Measurements from ENCODE around the gene FANCC. TPM values are rescaled to one million over a fixed set of nuclear protein-coding genes. Genes with fewer than 3 reads are reported as not detected.

The FANCC gene
- total RNA-seq, 1 experiment from 2014 or later, result 19.4 TPM

- intact Hi-C loops (cut with micrococcal nuclease), result no loop called here
These were observed 192.7 kb downstream of the FANCC start for GRCh38 chr9:95124582-95125367.

More at GRCh38 chr9:95124582-95125367, 192.7 kb downstream of the FANCC start:
- RAD21 ChIA-PET (ENCODE audit: low non-redundant PET in 1 of 2, low total read pairs in 2 of 2, uncharacterized antibody in 2 of 2, unreplicated experiment in 2 of 2), result no interaction called here
- POLR2A ChIA-PET, result no interaction called here
- Histone ChIP-seq H3K4me3 (replicated peaks in 1 of 2; ENCODE audit: low read depth in 1 of 2, low read length in 2 of 2) (no peak overlapping the region), H3K27ac (ENCODE audit: low read depth, low read length) (no peak overlapping the region), H3K4me2 (ENCODE audit: low read length) (no peak overlapping the region), H3K9ac (ENCODE audit: low read length) (no peak overlapping the region), H3K79me2 (ENCODE audit: insufficient read depth, low read length) (no peaks in the 10 kb centered on the region), H3K9me2 (ENCODE audit: insufficient read depth) (no peaks in the 10 kb centered on the region), H4K20me1 (ENCODE audit: insufficient read depth) (no peaks in the 10 kb centered on the region), H3K4me1 (ENCODE audit: control insufficient read depth in 1 of 2, insufficient read depth in 2 of 2, low read length in 2 of 2) (no peaks in the 10 kb centered on the region), H3K27me3 (ENCODE audit: insufficient read depth, low read length) (no peaks in the 10 kb centered on the region), H3K36me3 (ENCODE audit: control insufficient read depth in 1 of 2, insufficient read depth in 2 of 2, low read length in 2 of 2) (no peaks in the 10 kb centered on the region), H2AFZ (ENCODE audit: low read depth, low read length, poor library complexity, severe bottlenecking) (no peak overlapping the region), H3K9me3 (ENCODE audit: control insufficient read depth in 1 of 2, insufficient read depth in 1 of 2, low read depth in 1 of 2, low read length in 2 of 2) (no peaks in the 10 kb centered on the region)
- DNase-seq (ENCODE audit: low read depth, low spot score) (no peak), ATAC-seq (no peak; the same call in 1 of the 2 replicates)
- CTCF ChIA-PET, result interaction anchor here (0.7 to 8.1 kb wide), 3 partner anchors 443 to 984 kb away, joined by 5 to 158 read pairs (median 8); no protein-coding TSS in a partner anchor
- TF ChIP-seq CEBPB (IDR thresholded peaks at IDR 0.05; ENCODE audit: low read depth) (no peak), CTCF (IDR thresholded peaks at IDR 0.05 in 2 of 3, conservative IDR thresholded peaks at IDR 0.05 in 1 of 3; ENCODE audit: borderline replicate concordance in 1 of 3, insufficient read depth in 1 of 3, low read depth in 2 of 3, low read length in 2 of 3) (peak; percentile 27 to 54 (median 40); a peak in 5 of 6 replicates)
- BruUV-seq (replicated peaks), result no TSS peak
